Trophoblast cell (in vitro differentiated cells and primary cell): Measurements from ENCODE around the gene TRIM27.

Source experiments
- DNase-seq, 2 donors: peaks; one replicate each; pipeline ENCODE4 v3.0.0-alpha.2; 2016
- H2AFZ ChIP-seq: 2 replicates; pipeline ENCODE4 v1.6.1; 2013; ENCODE audit warnings: low read length, moderate library complexity, mild to moderate bottlenecking; ENCODE audit not compliant: insufficient read depth, poor library complexity
- H2AK5ac ChIP-seq: 2 replicates; pipeline ENCODE4 v1.6.1; 2013; ENCODE audit warnings: mild to moderate bottlenecking, low read length
- H2BK120ac ChIP-seq: 2 replicates; pipeline ENCODE4 v1.6.1; 2013; ENCODE audit warnings: low read length, mild to moderate bottlenecking, moderate library complexity; ENCODE audit not compliant: insufficient read depth, poor library complexity
- H2BK12ac ChIP-seq: 2 replicates; pipeline ENCODE4 v1.6.1; 2013; ENCODE audit warnings: mild to moderate bottlenecking, low read length, moderate library complexity
- H2BK5ac ChIP-seq: 2 replicates; pipeline ENCODE4 v1.6.1; 2013; ENCODE audit warnings: low read length, low read depth, moderate library complexity, mild to moderate bottlenecking; ENCODE audit not compliant: poor library complexity
- H3K14ac ChIP-seq: 2 replicates; pipeline ENCODE4 v1.6.1; 2013; ENCODE audit warnings: mild to moderate bottlenecking, low read length
- H3K18ac ChIP-seq: 2 replicates; pipeline ENCODE4 v1.6.1; 2013; ENCODE audit warnings: mild to moderate bottlenecking, low read length
- H3K23ac ChIP-seq: 2 replicates; pipeline ENCODE4 v1.6.1; 2013; ENCODE audit warnings: low read length
- H3K27ac ChIP-seq: 2 replicates; pipeline ENCODE4 v1.5.1; 2013; ENCODE audit warnings: low read depth, mild to moderate bottlenecking, inconsistent platforms, low read length, moderate library complexity
- H3K27me3 ChIP-seq: 2 replicates; pipeline ENCODE4 v1.6.1; 2013; ENCODE audit warnings: inconsistent platforms, mild to moderate bottlenecking, low read length, moderate library complexity; ENCODE audit not compliant: insufficient read depth
- H3K36me3 ChIP-seq, 2 experiments: 1 replicate in 1 of 2; 2 replicates in 1 of 2; pipeline ENCODE4 v1.6.1; 2013; ENCODE audit warnings: low read length in 2 of 2, mild to moderate bottlenecking in 2 of 2, moderate library complexity in 1 of 2; ENCODE audit not compliant: insufficient read depth in 2 of 2, control insufficient read depth in 1 of 2
- H3K4ac ChIP-seq: 2 replicates; pipeline ENCODE4 v1.6.1; 2013; ENCODE audit warnings: low read depth, mild to moderate bottlenecking, low read length, moderate library complexity
- H3K4me1 ChIP-seq, 2 experiments: 1 replicate in 1 of 2; 2 replicates in 1 of 2; pipeline ENCODE4 v1.6.1; 2013; ENCODE audit warnings: low read length in 2 of 2, mild to moderate bottlenecking in 2 of 2, moderate library complexity in 1 of 2; ENCODE audit not compliant: insufficient read depth in 2 of 2, control insufficient read depth in 1 of 2
- H3K4me2 ChIP-seq: 2 replicates; pipeline ENCODE4 v1.6.1; 2013; ENCODE audit warnings: inconsistent platforms, mild to moderate bottlenecking, low read length, moderate library complexity
- H3K4me3 ChIP-seq: 2 replicates; pipeline ENCODE4 v1.5.1; 2013; ENCODE audit warnings: mild to moderate bottlenecking, low read depth, low read length, inconsistent platforms
- H3K79me1 ChIP-seq: one replicate; pipeline ENCODE4 v1.6.1; 2013; ENCODE audit warnings: low read length
- H3K79me2 ChIP-seq: 2 replicates; pipeline ENCODE4 v1.6.1; 2013; ENCODE audit warnings: low read length, mild to moderate bottlenecking; ENCODE audit not compliant: control insufficient read depth, insufficient read depth, poor library complexity
- H3K9ac ChIP-seq: 2 replicates; pipeline ENCODE4 v1.6.1; 2013; ENCODE audit warnings: mild to moderate bottlenecking, low read length
- H3K9me3 ChIP-seq: 2 replicates; pipeline ENCODE4 v1.6.1; 2013; ENCODE audit warnings: low read depth, mild to moderate bottlenecking, control low read depth, inconsistent platforms, low read length; ENCODE audit not compliant: insufficient read depth
- H4K12ac ChIP-seq: 2 replicates; pipeline ENCODE4 v1.6.1; 2013; ENCODE audit warnings: low read depth, mild to moderate bottlenecking, low read length, moderate library complexity
- H4K8ac ChIP-seq: 2 replicates; pipeline ENCODE4 v1.6.1; 2013; ENCODE audit warnings: low read depth, mild to moderate bottlenecking, low read length, moderate library complexity
- H4K91ac ChIP-seq: one replicate; pipeline ENCODE4 v1.6.1; 2013; ENCODE audit warnings: low read depth, mild to moderate bottlenecking, low read length, moderate library complexity
- WGBS: extraction: QIAGEN DNeasy Blood & Tissue Kit; methylation state at CpG from one replicate; pipeline ENCODE4 v1.1.7; 2013; ENCODE audit warnings: missing lambda C conversion rate; ENCODE audit not compliant: insufficient read length, insufficient coverage; ENCODE audit errors: extremely low coverage; 5-methylcytosine and 5-hydroxymethylcytosine counted together

The TRIM27 gene

DNA sequence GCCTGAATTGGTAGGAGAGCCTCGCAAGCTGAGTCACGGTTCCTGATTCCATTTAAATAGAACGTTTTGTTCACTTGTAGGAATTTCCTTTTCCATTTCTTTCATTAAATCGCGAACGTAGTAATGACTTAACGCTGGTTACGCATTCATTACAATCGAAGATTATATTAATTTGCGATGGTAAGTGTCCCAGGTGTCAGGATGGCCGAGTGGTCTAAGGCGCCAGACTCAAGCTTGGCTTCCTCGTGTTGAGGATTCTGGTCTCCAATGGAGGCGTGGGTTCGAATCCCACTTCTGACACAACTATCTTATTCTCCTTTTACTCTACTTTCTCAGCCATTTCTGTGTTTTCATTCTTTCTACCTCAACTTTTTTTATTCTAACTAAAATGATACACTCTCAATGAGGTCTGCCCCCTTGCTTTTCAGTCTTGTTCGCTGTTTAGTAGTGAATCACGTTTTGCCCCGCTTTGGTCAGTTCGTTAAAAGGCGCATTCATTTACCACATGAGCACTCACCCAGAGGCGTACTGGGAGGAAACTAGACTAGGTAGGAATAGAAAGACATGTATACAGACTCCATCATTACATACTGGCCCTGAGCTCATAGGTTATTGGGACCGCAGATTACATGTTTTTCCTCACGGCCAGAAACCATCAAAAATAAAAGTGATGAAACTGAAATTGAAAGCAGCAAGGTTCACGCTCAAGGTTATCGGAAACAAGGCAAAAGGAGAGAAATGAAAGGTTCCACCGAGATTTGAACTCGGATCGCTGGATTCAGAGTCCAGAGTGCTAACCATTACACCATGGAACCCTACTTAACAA, 17.3 kb upstream of the TRIM27 start:
- peak overlapping the region; percentile 90 for H3K4me2 ChIP-seq
- no peaks in the 10 kb centered on the region for H3K36me3 ChIP-seq
- peak overlapping the region; percentile 76 for H3K14ac ChIP-seq
- H3K27ac ChIP-seq, result peak overlapping the region; percentile 78
- no peaks in the 10 kb centered on the region for H3K4me1 ChIP-seq
- peaks cover 9% of the 10 kb centered on the region for H3K79me2 ChIP-seq
- no peak overlapping the region for H2AK5ac ChIP-seq
- H4K12ac ChIP-seq, result no peak overlapping the region
- H3K9me3 ChIP-seq, result no peaks in the 10 kb centered on the region
- peak overlapping the region; percentile 80 for H3K4me3 ChIP-seq
- peak overlapping the region; percentile 76 for H3K18ac ChIP-seq
- H2BK5ac ChIP-seq, result peak overlapping the region; percentile 77
- peak overlapping the region; percentile 60 for H3K4ac ChIP-seq
- H3K9ac ChIP-seq, result peak overlapping the region; percentile 59
- H2BK120ac ChIP-seq, result peak overlapping the region; percentile 90
- H3K79me1 ChIP-seq, result peaks cover 19% of the 10 kb centered on the region
- H4K91ac ChIP-seq, result peak overlapping the region; percentile 86
- peak overlapping the region; percentile 88 for H2BK12ac ChIP-seq
- peak overlapping the region; percentile 12 for H2AFZ ChIP-seq
- H3K23ac ChIP-seq, result no peak overlapping the region
- peak overlapping the region; percentile 72 for H4K8ac ChIP-seq
- WGBS, result no CpG with 5 or more reads among the region's 28 CpGs
- H3K27me3 ChIP-seq, result no peaks in the 10 kb centered on the region
- peak; percentile 82 to 92 for DNase-seq

DNA sequence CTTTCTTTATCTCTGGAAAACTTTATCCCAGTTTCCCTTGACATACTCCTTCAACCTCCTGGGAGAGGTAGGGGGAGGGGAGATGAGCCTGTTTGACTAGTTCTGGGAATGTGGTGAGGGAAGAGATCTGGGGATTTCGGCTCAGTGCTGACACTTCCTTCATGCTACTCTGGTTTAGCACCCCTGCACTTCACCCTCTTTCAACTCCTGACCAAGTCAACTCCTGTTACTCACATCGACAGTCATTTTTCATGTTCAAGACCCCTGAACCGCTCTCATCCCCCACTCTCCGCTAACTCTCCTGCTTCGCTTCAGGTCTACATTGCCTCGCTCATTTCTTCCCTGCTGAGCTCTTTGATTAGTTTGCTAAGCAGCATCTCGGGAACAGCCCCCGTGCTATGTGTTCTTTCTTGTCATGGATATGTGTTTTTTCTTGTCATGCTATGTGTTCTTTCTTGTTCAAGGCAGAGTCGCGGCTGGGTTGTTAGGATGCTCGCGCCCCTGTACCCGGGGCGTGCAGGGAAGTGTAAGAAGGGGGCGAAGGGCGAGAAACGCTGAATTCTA, 16.6 kb upstream of the TRIM27 start:
- Histone ChIP-seq H3K4me1 (no peaks in the 10 kb centered on the region), H2AFZ (peak overlapping the region; percentile 12), H4K8ac (peak overlapping the region; percentile 72), H2BK120ac (peak overlapping the region; percentile 86), H2AK5ac (peak overlapping the region; percentile 30), H3K79me2 (peaks cover 9% of the 10 kb centered on the region), H3K36me3 (no peaks in the 10 kb centered on the region), H3K14ac (peak overlapping the region; percentile 25), H2BK5ac (peak overlapping the region; percentile 49), H3K9me3 (no peaks in the 10 kb centered on the region), H3K4me3 (peak overlapping the region; percentile 80), H3K27ac (peak overlapping the region; percentile 93), H3K18ac (peak overlapping the region; percentile 76), H3K79me1 (peaks cover 19% of the 10 kb centered on the region), H3K4me2 (peak overlapping the region; percentile 90), H3K27me3 (no peaks in the 10 kb centered on the region), H4K12ac (peak overlapping the region; percentile 70), H3K4ac (peak overlapping the region; percentile 60), H3K23ac (no peak overlapping the region), H4K91ac (peak overlapping the region; percentile 86), H2BK12ac (peak overlapping the region; percentile 88), H3K9ac (peak overlapping the region; percentile 59)
- WGBS, result no CpG with 5 or more reads among the region's 17 CpGs
- DNase-seq, result peak; percentile 84 to 85

DNA sequence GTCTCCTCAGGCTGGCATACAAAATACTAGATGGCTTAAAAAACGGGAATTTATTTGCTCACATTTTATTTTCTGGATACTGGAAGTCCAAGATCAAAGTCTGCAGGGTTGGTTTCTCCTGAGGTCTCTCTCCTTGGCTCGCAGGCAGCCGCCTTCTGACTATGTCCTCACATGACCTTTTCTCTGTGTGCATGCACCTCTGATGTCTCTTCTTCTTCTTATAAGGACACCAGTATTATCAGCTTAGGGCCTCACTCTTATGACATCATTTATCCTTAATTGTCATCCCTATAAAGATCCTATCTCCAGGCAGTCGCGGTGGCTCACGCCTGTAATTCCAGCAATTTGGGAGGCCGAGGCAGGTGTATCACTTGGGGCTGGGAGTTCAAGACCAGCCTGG, 9.3 kb upstream of the TRIM27 start:
- H2AK5ac ChIP-seq, result no peak overlapping the region
- H4K12ac ChIP-seq, result no peak overlapping the region
- no peak for DNase-seq
- H2BK120ac ChIP-seq, result no peak overlapping the region
- no peak overlapping the region for H2BK5ac ChIP-seq
- H2AFZ ChIP-seq, result no peak overlapping the region
- no peaks in the 10 kb centered on the region for H3K79me1 ChIP-seq
- no peaks in the 10 kb centered on the region for H3K9me3 ChIP-seq
- H2BK12ac ChIP-seq, result no peak overlapping the region
- H3K36me3 ChIP-seq, result no peaks in the 10 kb centered on the region
- no peak overlapping the region for H3K27ac ChIP-seq
- H3K27me3 ChIP-seq, result no peaks in the 10 kb centered on the region
- H3K4me3 ChIP-seq, result no peak overlapping the region
- no peaks in the 10 kb centered on the region for H3K4me1 ChIP-seq
- H4K91ac ChIP-seq, result no peak overlapping the region
- H3K18ac ChIP-seq, result no peak overlapping the region
- H3K14ac ChIP-seq, result no peak overlapping the region
- no peak overlapping the region for H4K8ac ChIP-seq
- WGBS, result no CpG with 5 or more reads among the region's 7 CpGs
- no peak overlapping the region for H3K4me2 ChIP-seq
- H3K79me2 ChIP-seq, result no peaks in the 10 kb centered on the region
- no peak overlapping the region for H3K23ac ChIP-seq
- H3K9ac ChIP-seq, result no peak overlapping the region
- H3K4ac ChIP-seq, result no peak overlapping the region

DNA sequence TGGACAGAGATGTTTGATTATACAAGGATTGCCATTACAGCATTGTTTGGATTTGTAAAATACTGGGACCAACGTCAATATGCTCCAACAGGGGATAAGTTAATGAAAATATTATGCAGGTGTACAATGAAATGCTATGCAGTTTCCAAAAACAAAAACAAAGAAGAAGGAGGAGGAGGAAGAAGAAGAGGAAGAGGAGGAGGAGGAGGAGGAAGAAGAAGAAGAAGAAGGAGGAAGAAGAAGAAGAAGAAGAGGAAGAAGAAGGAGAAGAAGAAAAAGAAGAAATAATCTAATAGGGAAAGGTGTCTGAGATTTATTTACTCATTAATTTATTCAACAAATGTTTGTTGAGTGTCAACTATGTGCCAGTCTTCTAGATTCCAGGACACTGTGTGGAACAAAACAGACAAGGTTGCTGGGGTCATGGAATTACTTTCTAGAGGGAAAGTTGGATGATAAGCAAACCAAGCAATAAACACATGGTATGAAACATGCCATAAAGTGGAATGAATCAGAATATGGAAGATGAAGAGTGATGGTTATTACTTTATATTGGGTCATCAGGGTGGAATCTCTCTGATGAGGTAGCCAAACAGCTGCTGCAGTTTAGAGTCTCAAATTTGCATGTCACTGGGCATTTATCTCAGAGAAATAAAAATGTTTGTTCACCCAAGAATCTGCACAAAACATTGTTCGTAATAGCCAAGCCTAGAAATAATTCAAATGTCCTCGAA, 6.3 kb upstream of the TRIM27 start:
- H3K14ac ChIP-seq, result no peak overlapping the region
- no peak overlapping the region for H2BK12ac ChIP-seq
- no peaks in the 10 kb centered on the region for H3K79me2 ChIP-seq
- H3K36me3 ChIP-seq, result no peaks in the 10 kb centered on the region
- H3K4me3 ChIP-seq, result no peak overlapping the region
- no peak overlapping the region for H2AFZ ChIP-seq
- no peak for DNase-seq
- no peak overlapping the region for H3K4me2 ChIP-seq
- no peak overlapping the region for H2AK5ac ChIP-seq
- H2BK120ac ChIP-seq, result no peak overlapping the region
- no peaks in the 10 kb centered on the region for H3K27me3 ChIP-seq
- no peak overlapping the region for H2BK5ac ChIP-seq
- no peaks in the 10 kb centered on the region for H3K9me3 ChIP-seq
- H3K23ac ChIP-seq, result no peak overlapping the region
- H4K12ac ChIP-seq, result no peak overlapping the region
- no CpG with 5 or more reads among the region's 3 CpGs for WGBS
- H4K8ac ChIP-seq, result no peak overlapping the region
- no peaks in the 10 kb centered on the region for H3K79me1 ChIP-seq
- H3K9ac ChIP-seq, result no peak overlapping the region
- H4K91ac ChIP-seq, result no peak overlapping the region
- no peak overlapping the region for H3K18ac ChIP-seq
- no peaks in the 10 kb centered on the region for H3K4me1 ChIP-seq
- no peak overlapping the region for H3K4ac ChIP-seq
- H3K27ac ChIP-seq, result no peak overlapping the region
